ES-I3 (cell line): ENCODE data around the gene POLA2.

Experiments
- H3K36me3 ChIP-seq: 2 replicates; pipeline ENCODE4 v1.6.1; 2013; ENCODE audit warnings: mild to moderate bottlenecking, low read length, control low read depth, moderate library complexity; ENCODE audit not compliant: insufficient read depth
- H3K4me1 ChIP-seq: 2 replicates; pipeline ENCODE4 v1.6.1; 2013; ENCODE audit warnings: mild to moderate bottlenecking, control low read depth, low read length; ENCODE audit not compliant: insufficient read depth
- H3K9ac ChIP-seq: 2 replicates; pipeline ENCODE4 v1.6.1; 2013; ENCODE audit warnings: low read depth, mild to moderate bottlenecking, low read length, moderate library complexity
- H3K9me3 ChIP-seq: 2 replicates; pipeline ENCODE4 v1.6.1; 2013; ENCODE audit warnings: mild to moderate bottlenecking, low read length, moderate library complexity; ENCODE audit not compliant: control insufficient read depth, insufficient read depth

The POLA2 gene

GRCh38 chr11:65315204-65315865 is 53.6 kb downstream of the POLA2 start:
- peaks cover 24% of the 10 kb centered on the region; the same call in 1 of the 2 replicates for H3K4me1 ChIP-seq
- H3K9ac ChIP-seq: peak overlapping the region; percentile 76
- no peaks in the 10 kb centered on the region for H3K36me3 ChIP-seq
- no peaks in the 10 kb centered on the region for H3K9me3 ChIP-seq

DNA sequence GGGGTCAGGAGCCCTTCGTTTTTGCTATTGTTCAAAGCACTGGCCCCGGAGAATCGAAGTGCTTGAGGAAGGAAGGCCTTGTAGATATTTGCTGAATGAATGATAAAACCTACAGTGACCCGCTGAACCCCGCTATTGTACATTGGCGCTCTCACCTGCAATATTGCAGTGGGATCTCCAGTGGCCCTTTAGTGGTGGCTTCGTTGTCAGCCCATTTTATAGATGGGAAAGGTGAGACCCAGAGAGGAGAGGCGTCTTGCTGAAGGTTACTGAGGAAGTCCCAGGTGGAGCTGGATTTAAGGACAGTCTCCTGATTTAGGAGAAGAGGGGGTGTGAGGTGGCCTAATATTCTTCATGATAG is 54.1 kb downstream of the POLA2 start:
- Histone ChIP-seq H3K9me3 (no peaks in the 10 kb centered on the region), H3K9ac (peak overlapping the region; percentile 76; the same call in 1 of the 2 replicates), H3K36me3 (no peaks in the 10 kb centered on the region), H3K4me1 (peaks cover 19% of the 10 kb centered on the region; the same call in 1 of the 2 replicates)

DNA sequence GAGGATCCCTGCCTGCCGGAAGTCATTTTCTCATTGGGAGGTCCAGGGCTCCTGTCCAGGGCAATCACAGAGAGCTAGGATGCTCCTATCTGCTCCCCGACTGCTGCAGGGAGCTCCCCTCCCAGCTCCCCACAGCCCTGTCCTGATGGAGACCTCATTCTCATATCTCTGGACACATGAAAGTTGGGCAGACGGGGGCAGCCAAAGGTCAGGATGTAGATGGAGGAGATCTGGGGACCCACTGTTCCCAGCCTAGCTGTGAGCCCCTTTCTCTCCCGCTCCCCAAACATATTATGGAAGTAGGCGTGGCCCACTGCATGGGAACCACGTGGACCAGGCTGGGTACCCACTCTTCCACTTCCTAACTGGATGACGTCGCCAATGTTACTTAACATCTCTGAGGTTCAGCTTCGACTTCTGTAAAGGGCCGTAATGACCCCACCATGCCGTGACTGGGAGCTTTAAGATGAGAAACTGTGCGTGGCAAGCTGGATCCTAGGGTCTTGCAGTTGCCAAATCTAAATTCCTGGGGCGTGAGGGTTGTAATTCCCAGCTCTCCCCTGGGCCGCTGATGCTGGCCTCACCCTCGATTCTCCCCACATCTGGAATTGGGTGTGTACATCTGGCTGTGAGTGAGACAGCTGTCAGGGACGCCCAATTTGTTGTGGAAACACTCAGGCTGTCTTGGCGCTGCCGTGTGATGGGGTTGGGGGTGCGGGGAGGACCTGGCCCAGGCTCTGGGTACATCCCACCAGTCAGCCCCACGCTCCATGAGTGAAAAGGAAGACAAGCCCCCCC is 54.7 kb downstream of the POLA2 start:
- Histone ChIP-seq H3K36me3 (no peaks in the 10 kb centered on the region), H3K9me3 (no peaks in the 10 kb centered on the region), H3K4me1 (peaks cover 15% of the 10 kb centered on the region; the same call in 1 of the 2 replicates), H3K9ac (peak overlapping the region; percentile 38; the same call in 1 of the 2 replicates)

GRCh38 chr11:65317025-65317786 is 55.4 kb downstream of the POLA2 start:
- Histone ChIP-seq H3K9me3 (no peaks in the 10 kb centered on the region), H3K9ac (peak overlapping the region; percentile 38; the same call in 1 of the 2 replicates), H3K4me1 (peaks cover 14% of the 10 kb centered on the region; the same call in 1 of the 2 replicates), H3K36me3 (0 out of 2 replicates have a peak, but pooled peaks cover 2% of the 10 kb centered on the region)

DNA sequence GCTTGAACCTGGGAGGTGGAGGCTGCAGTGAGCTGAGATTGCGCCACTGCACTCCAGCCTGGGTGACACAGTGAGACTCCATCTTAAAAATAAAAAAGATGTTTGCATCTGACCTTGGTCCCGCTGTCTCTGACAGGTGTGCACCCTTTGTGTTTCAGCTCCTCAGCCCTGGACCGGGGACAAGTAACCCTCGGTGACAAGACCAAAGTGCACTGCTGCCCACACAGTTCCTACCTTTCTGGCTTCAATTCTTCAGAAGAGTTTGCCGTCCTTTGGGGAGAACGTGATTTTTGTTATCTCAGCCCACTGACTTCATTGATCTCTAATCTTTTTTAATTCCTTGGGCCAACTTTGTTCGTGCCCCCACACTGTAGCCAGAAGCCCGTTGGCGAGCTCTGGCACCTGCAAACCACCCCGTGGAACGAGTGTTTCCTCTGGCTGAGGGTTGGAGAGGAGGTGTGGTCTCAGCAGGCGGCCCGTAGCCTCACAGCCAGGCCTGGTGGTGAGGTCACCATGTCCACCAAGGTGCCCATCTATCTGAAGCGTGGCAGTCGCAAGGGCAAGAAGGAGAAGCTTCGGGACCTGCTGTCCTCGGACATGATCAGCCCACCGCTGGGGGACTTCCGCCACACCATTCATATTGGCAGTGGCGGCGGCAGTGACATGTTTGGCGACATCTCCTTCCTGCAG is 58.8 kb downstream of the POLA2 start:
- no peak overlapping the region for H3K9ac ChIP-seq
- no peaks in the 10 kb centered on the region for H3K9me3 ChIP-seq
- peaks cover 14% of the 10 kb centered on the region; the same call in 1 of the 2 replicates for H3K4me1 ChIP-seq
- H3K36me3 ChIP-seq: 0 out of 2 replicates have a peak, but pooled peaks cover 2% of the 10 kb centered on the region

DNA sequence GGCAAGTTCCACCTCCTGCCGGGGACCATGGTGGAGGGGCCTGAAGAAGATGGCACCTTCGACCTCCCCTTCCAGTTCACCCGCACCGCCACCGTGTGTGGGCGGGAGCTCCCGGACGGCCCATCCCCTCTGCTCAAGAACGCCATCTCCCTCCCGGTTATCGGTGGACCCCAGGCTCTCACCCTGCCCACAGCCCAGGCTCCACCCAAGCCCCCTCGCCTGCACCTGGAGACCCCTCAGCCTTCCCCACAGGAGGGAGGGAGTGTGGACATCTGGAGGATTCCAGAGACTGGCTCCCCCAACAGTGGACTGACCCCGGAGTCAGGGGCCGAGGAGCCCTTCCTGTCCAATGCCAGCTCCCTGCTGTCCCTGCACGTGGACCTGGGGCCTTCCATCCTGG is 59.3 kb downstream of the POLA2 start:
- Histone ChIP-seq H3K4me1 (peaks cover 14% of the 10 kb centered on the region; the same call in 1 of the 2 replicates), H3K36me3 (0 out of 2 replicates have a peak, but pooled peaks cover 2% of the 10 kb centered on the region), H3K9ac (no peak overlapping the region), H3K9me3 (no peaks in the 10 kb centered on the region)

- H3K4me1 ChIP-seq: peaks cover 6% of the 10 kb centered on the region; the same call in 1 of the 2 replicates
- H3K36me3 ChIP-seq: 0 out of 2 replicates have a peak, but pooled peaks cover 2% of the 10 kb centered on the region
- H3K9ac ChIP-seq: no peak overlapping the region
- H3K9me3 ChIP-seq: no peaks in the 10 kb centered on the region
Measured at GRCh38 chr11:65321828-65322485, 60.2 kb downstream of the POLA2 start.

GRCh38 chr11:65323813-65324212 is 62.1 kb downstream of the POLA2 start:
- Histone ChIP-seq H3K9ac (no peak overlapping the region), H3K36me3 (0 out of 2 replicates have a peak, but pooled peaks cover 2% of the 10 kb centered on the region), H3K9me3 (no peaks in the 10 kb centered on the region), H3K4me1 (no peaks in the 10 kb centered on the region)

GRCh38 chr11:65325435-65325834 is 63.7 kb downstream of the POLA2 start:
- Histone ChIP-seq H3K36me3 (0 out of 2 replicates have a peak, but pooled peaks cover 2% of the 10 kb centered on the region), H3K9me3 (no peaks in the 10 kb centered on the region), H3K4me1 (peaks cover 4% of the 10 kb centered on the region; the same call in 1 of the 2 replicates), H3K9ac (no peak overlapping the region)

DNA sequence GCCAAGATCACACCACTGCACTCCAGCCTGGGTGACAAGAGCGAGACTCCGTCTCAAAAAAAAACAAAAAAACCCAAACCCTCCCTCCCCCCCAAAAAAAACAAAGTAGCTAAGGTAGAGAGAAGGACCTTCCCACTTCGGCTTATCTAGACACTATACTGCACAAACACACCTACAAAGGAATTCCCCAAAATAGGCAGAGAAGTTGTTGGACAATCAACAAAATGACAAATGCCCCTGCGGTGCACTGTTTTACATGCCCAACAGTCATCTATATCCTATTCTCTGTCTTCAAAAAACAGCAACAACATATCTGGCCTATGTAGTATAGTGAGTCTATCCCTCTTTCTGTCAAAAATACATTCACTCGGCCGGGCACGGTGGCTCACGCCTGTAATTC is 65.3 kb downstream of the POLA2 start:
- H3K4me1 ChIP-seq: peaks cover 4% of the 10 kb centered on the region; the same call in 1 of the 2 replicates
- no peaks in the 10 kb centered on the region for H3K36me3 ChIP-seq
- no peaks in the 10 kb centered on the region for H3K9me3 ChIP-seq
- no peak overlapping the region for H3K9ac ChIP-seq

GRCh38 chr11:65329478-65329877 is 67.7 kb downstream of the POLA2 start:
- 0 out of 2 replicates have a peak overlapping the region, but pooled peaks have one; percentile 30 for H3K9ac ChIP-seq
- H3K36me3 ChIP-seq: no peaks in the 10 kb centered on the region
- H3K9me3 ChIP-seq: no peaks in the 10 kb centered on the region
- peaks cover 4% of the 10 kb centered on the region; the same call in 1 of the 2 replicates for H3K4me1 ChIP-seq

GRCh38 chr11:65329944-65330403 is 68.2 kb downstream of the POLA2 start:
- peak overlapping the region; percentile 30; the same call in 1 of the 2 replicates for H3K9ac ChIP-seq
- no peaks in the 10 kb centered on the region for H3K36me3 ChIP-seq
- no peaks in the 10 kb centered on the region for H3K9me3 ChIP-seq
- peaks cover 4% of the 10 kb centered on the region; the same call in 1 of the 2 replicates for H3K4me1 ChIP-seq

DNA sequence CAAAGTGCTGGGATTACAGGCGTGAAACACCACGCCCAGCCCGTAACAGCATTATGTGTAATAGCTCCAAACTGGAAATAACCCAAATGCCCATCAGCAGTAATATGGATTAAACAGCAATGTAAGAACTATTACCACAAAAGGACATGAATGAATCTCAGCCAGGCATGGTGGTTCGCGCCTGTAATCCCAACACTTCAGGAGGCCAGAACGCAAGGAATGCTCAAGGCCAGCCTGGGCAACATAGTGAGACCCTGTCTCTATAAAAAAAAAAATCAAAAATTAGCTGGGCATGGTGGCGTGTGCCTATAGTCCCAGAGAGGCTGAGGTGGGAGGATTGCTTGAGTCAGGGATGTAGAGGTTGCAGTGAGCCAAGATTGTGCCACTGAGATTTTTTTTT is 68.8 kb downstream of the POLA2 start:
- Histone ChIP-seq H3K36me3 (no peaks in the 10 kb centered on the region), H3K9me3 (no peaks in the 10 kb centered on the region), H3K9ac (no peak overlapping the region), H3K4me1 (peaks cover 8% of the 10 kb centered on the region)
